K562 (cell line): Measurements from ENCODE around the gene CCDC71L. TPM values are rescaled to one million over a fixed set of nuclear protein-coding genes. Genes with fewer than 3 reads are reported as not detected.

Source experiments
- ATAC-seq: fragments of 200-7000 bp; cut with Tn5 transposase; 3 replicates; pipeline ENCODE4 v1.9.1; 2020; ENCODE audit warnings: moderate library complexity
- BruUV-seq: library from RNA; stranded (reverse); fragments of 400-500 nt; replicated peaks from 2 replicates; lab custom pipeline; 2021; lab: Mats Ljungman, UMichigan
- CTCF ChIA-PET: fragments of 300-600 bp; formaldehyde crosslinking; extraction: SDS; loops from one replicate; lab custom pipeline; 2021; ENCODE audit warnings: low intra/inter-chr PET ratio; lab: Yijun Ruan, JAX
- POLR2A ChIA-PET: fragments of 300-600, 350-650 bp; sonication (Branson Sonifier 250); formaldehyde crosslinking; extraction: SDS; loops from one replicate; lab custom pipeline; 2021; ENCODE audit warnings: antibody characterized with exemption, inconsistent platforms; lab: Yijun Ruan, JAX
- DNase-seq, 4 experiments: peaks; one replicate each; pipeline versions ENCODE4 v3.0.0 to v3.0.0-alpha.2; 2011 to 2018; ENCODE audit warnings: low spot score in 3 of 4, mixed read lengths in 3 of 4; ENCODE audit errors: extremely low read depth in 1 of 4
- FAIRE-seq: peaks from 2 replicates; lab custom pipeline; 2011; peaks lifted over from hg19 to GRCh38; lab: Jason Lieb, UNC
- H2AFZ ChIP-seq: 2 replicates; pipeline ENCODE4 v1.6.0; 2011; ENCODE audit warnings: low read depth, low read length, control low read depth, inconsistent platforms
- H3K27ac ChIP-seq: fragments of 200-600 bp; 3 replicates; pipeline ENCODE4 v1.8.0; 2011; ENCODE audit warnings: low read depth, mild to moderate bottlenecking, control low read depth, inconsistent platforms, low read length, moderate library complexity, mixed read lengths; ENCODE audit errors: extremely low read depth
- H3K27me3 ChIP-seq, 2 experiments: fragments of 300-600 bp in 1 of 2; 2 replicates in 1 of 2; 3 replicates in 1 of 2; pipeline versions ENCODE4 v1.6.0 to v1.8.0; 2011; ENCODE audit warnings: inconsistent platforms in 2 of 2, low read length in 2 of 2, mild to moderate bottlenecking in 1 of 2, mixed read lengths in 1 of 2, moderate library complexity in 1 of 2; ENCODE audit not compliant: control insufficient read depth in 2 of 2, insufficient read depth in 2 of 2
- H3K36me3 ChIP-seq: fragments of 300-600 bp; 3 replicates; pipeline ENCODE4 v1.8.0; 2011; ENCODE audit warnings: mild to moderate bottlenecking, low read length, inconsistent platforms; ENCODE audit not compliant: control insufficient read depth, insufficient read depth
- H3K4me1 ChIP-seq, 2 experiments: fragments of 200-600 bp in 1 of 2; replicated peaks in 1 of 2; 2 replicates in 1 of 2; 3 replicates in 1 of 2; pipeline versions ENCODE4 v1.5.1 to v1.8.0; 2011; ENCODE audit warnings: inconsistent platforms in 2 of 2, low read length in 2 of 2, mild to moderate bottlenecking in 1 of 2, mixed read lengths in 1 of 2, moderate library complexity in 1 of 2; ENCODE audit not compliant: control insufficient read depth in 2 of 2, insufficient read depth in 2 of 2
- H3K4me2 ChIP-seq: 2 replicates; pipeline ENCODE4 v1.6.1; 2011; ENCODE audit warnings: low read length, control low read depth, inconsistent platforms, mixed read lengths; ENCODE audit not compliant: insufficient read depth
- H3K4me3 ChIP-seq: fragments of 200-600 bp; sonication (generic), shearing (Covaris generic); 2 replicates; pipeline ENCODE4 v1.5.1; 2016; ENCODE audit warnings: control low read depth, inconsistent platforms
- H3K79me2 ChIP-seq: fragments of 200-600 bp; 3 replicates; pipeline ENCODE4 v1.8.0; 2011; ENCODE audit warnings: low read length, inconsistent platforms; ENCODE audit not compliant: control insufficient read depth, insufficient read depth
- H3K9ac ChIP-seq, 2 experiments: 2 replicates each; pipeline versions ENCODE4 v1.6.0 to v1.6.1; 2011; ENCODE audit warnings: low read depth in 2 of 2, low read length in 2 of 2, control low read depth in 1 of 2, inconsistent platforms in 1 of 2, mild to moderate bottlenecking in 1 of 2, mixed read lengths in 1 of 2; ENCODE audit not compliant: insufficient read depth in 1 of 2
- H3K9me1 ChIP-seq: one replicate; pipeline ENCODE4 v1.6.0; 2011; ENCODE audit warnings: inconsistent platforms, mild to moderate bottlenecking, low read length, moderate library complexity; ENCODE audit not compliant: control insufficient read depth, insufficient read depth
- H3K9me3 ChIP-seq: replicated peaks from 2 replicates; pipeline ENCODE4 v1.5.1; 2011; ENCODE audit warnings: low read depth, low read length, inconsistent platforms; ENCODE audit not compliant: control insufficient read depth, insufficient read depth
- H4K20me1 ChIP-seq: replicated peaks from 2 replicates; pipeline ENCODE4 v1.6.1; 2011; ENCODE audit warnings: low read length, inconsistent platforms, mixed read lengths; ENCODE audit not compliant: control insufficient read depth, insufficient read depth
- GTF2A2 ChIP-seq: IDR thresholded peaks from 2 replicates; pipeline ENCODE4 v1.6.1; 2016; ENCODE audit warnings: mild to moderate bottlenecking, missing genetic modification characterization, missing compliant biosample characterization
- KDM2B ChIP-seq: fragments of 250-450 bp; sonication (Bioruptor Pico); IDR thresholded peaks from 2 replicates; pipeline ENCODE4 v1.8.0; 2021; ENCODE audit warnings: mild to moderate bottlenecking, moderate library complexity
- MCM5 ChIP-seq: fragments of 450-650 bp; IDR thresholded peaks from 2 replicates; pipeline ENCODE4 v1.6.1; 2016; ENCODE audit warnings: low read depth
- MCM7 ChIP-seq, 2 experiments: fragments of 450-650 bp; IDR thresholded peaks; 2 replicates each; pipeline ENCODE4 v1.6.1; 2016 to 2018
- NR3C1 ChIP-seq: sonication (generic); formaldehyde crosslinking; IDR thresholded peaks from 2 replicates; pipeline ENCODE4 v1.8.1; 2022; ENCODE audit warnings: missing genetic modification reagents
- SP1 ChIP-seq: sonication (generic); formaldehyde crosslinking; IDR thresholded peaks from 2 replicates; pipeline ENCODE4 v1.8.1; 2022; ENCODE audit warnings: mild to moderate bottlenecking, missing genetic modification reagents
- TAF15 ChIP-seq: fragments of 200-400 bp; formaldehyde crosslinking; IDR thresholded peaks from 2 replicates; pipeline ENCODE4 v1.6.1; 2017; ENCODE audit warnings: mild to moderate bottlenecking, low read depth, low read length, moderate library complexity
- WHSC1 ChIP-seq: IDR thresholded peaks from one replicate; pipeline ENCODE4 v1.6.1; 2012; ENCODE audit warnings: low read length, control low read depth, inconsistent platforms
- ZC3H11A ChIP-seq: IDR thresholded peaks from 2 replicates; pipeline ENCODE4 v1.6.1; 2012; ENCODE audit warnings: low read depth, low read length, improper control_type of control experiment
- ZC3H4 ChIP-seq: sonication (generic); formaldehyde crosslinking; IDR thresholded peaks from 2 replicates; pipeline ENCODE4 v1.9.0; 2021; ENCODE audit warnings: missing genetic modification reagents, borderline replicate concordance
- ZNF24 ChIP-seq: fragments of 450-650 bp; IDR thresholded peaks from 2 replicates; pipeline ENCODE4 v1.6.1; 2016
- ZSCAN32 ChIP-seq: fragments of 450-650 bp; formaldehyde crosslinking; IDR thresholded peaks from 2 replicates; pipeline ENCODE4 v1.4.0; 2020; ENCODE audit warnings: mild to moderate bottlenecking, moderate library complexity
- WGBS: fragments of 100-300 bp; shearing (Covaris generic); methylation state at CpG from one replicate; pipeline ENCODE4 v1.1.6; 2016; ENCODE audit warnings: low coverage, mixed read lengths; ENCODE audit not compliant: insufficient coverage; ENCODE audit errors: missing lambda C conversion rate; 5-methylcytosine and 5-hydroxymethylcytosine counted together
- in situ Hi-C: fragments of 300-500 bp; cut with MboI; formaldehyde crosslinking; loops from 4 replicates; pipeline ENCODE4 v1.15.0; 2018; ENCODE audit warnings: inconsistent platforms, mixed read lengths
- intact Hi-C: fragments of 100-400 bp; cut with micrococcal nuclease; formaldehyde crosslinking; loops from 2 replicates; pipeline ENCODE4 v1.14.2; 2022
- polyA plus RNA-seq, 8 experiments: library from polyadenylated mRNA; depleted of rRNA in 4 of 8; stranded (reverse) in 5 of 8; unstranded in 3 of 8; fragments of >200 nt; fragmentation: Nextera tagmentation in 2 of 8; fragmentation: Illumina TruSeq in 1 of 8; extraction: Ambion mirVana in 2 of 8; extraction: Trizol in 1 of 8; gene quantifications; 2 replicates each; pipeline versions ENCODE4 v1.2.1 to v1.2.3, GENCODE V29; 2011 to 2014; ENCODE audit warnings: inconsistent platforms in 1 of 8, missing spikeins in 1 of 8
- total RNA-seq, 7 experiments: library from RNA; depleted of rRNA in 6 of 7; stranded (reverse); fragments of >200 nt in 6 of 7; fragmentation: Illumina TruSeq in 2 of 7; extraction: Trizol in 2 of 7; gene quantifications; 2 replicates each; pipeline versions ENCODE4 v1.2.1 to v1.2.3, GENCODE V29; 2011 to 2021; ENCODE audit warnings: low replicate concordance in 1 of 7
- TF ChIP-seq, protein P1 (sequence below): IDR thresholded peaks from 2 replicates; pipeline ENCODE4 v1.6.1; 2011; ENCODE audit not compliant: insufficient read length; ENCODE audit errors: extremely low read depth
- TF ChIP-seq, protein P2 (sequence below): fragments of 150-350 bp; IDR thresholded peaks from 2 replicates; pipeline ENCODE4 v1.6.1; 2014; ENCODE audit warnings: low read depth, mild to moderate bottlenecking, low read length, borderline replicate concordance
- TF ChIP-seq, protein P3 (sequence below): fragments of 250-450 bp; sonication (Bioruptor Pico); IDR thresholded peaks from 2 replicates; pipeline ENCODE4 v1.5.1; 2021; ENCODE audit warnings: mild to moderate bottlenecking

Gene CCDC71L
- total and polyA plus RNA-seq, 9 of the 15 experiments (the other 6 are each of a cell fraction or from before 2014, with no cell fraction given): 5.7 to 108 (median 25.4) TPM

DNA sequence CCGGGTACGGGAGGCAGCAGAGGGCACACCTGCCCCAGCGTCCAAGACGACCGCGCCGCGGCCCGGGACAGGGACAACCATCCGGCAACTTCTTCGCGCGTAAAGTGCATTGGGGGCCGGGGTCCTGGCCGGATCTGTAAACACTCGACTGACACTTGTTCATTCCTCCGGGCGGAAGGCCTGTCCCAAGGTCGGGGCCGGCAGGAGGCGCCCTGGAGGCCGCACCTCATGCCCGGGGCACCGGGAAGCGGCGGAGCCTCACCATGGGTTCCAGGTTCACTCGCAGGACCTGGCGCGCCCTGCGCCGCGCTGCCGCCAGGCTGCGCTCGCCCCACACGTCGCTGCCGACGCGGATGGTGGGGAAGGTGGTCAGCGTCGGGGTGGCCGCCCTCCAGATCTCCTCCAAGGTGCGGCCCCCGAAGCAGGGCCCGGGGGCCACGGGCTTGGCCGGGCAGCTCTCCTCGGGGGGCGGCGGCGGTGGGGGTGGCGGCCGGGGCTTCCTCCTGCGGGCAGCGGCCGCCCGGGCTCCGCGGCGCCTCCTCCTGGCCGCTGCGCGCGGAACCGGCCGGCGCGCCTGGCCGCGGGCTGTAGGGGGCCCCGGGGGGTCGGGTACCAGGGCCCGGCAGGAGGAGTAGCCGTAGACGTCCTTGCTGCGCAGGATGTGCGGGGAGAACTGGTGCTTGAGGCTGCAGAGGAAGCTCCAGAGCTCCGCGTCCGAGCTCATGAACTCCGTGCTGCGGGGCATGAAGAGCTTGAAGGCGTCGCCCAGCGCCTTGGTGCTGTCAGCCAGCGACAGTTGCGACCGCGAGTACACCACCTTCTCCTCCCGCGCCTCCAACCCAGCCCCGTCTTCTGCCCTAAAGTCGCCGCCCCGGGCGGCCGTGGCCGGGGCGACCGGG is 746 bp downstream of the CCDC71L start:
- Histone ChIP-seq H3K27ac (peak overlapping the region; percentile 92), H3K9me1 (no peaks in the 10 kb centered on the region), H3K9me3 (no peaks in the 10 kb centered on the region), H3K4me1 (peaks cover 11 to 38% of the 10 kb centered on the region in 2 experiments; a peak in 4 of 5 replicates), H3K4me2 (peak overlapping the region; percentile 92), H3K36me3 (peaks cover 6% of the 10 kb centered on the region; the same call in 1 of the 3 replicates), H3K4me3 (peak overlapping the region; percentile 73), H3K9ac (peak overlapping the region; percentile 86 to 100), H2AFZ (peak overlapping the region; percentile 92), H3K79me2 (peaks cover 50% of the 10 kb centered on the region), H4K20me1 (no peaks in the 10 kb centered on the region), H3K27me3 (no peaks in the 10 kb centered on the region)
- intact Hi-C loops: loop anchor here (1.0 to 5.0 kb wide), 12 partner anchors 58 to 507 kb away; partner anchors contain the start of genes HBP1, NAMPT and PIK3CG
- DNase-seq (peak; percentile 89 to 94 (median 90)), FAIRE-seq (no peak), ATAC-seq (peak; percentile 78)
- no TSS peak for BruUV-seq
- under 1% methylated on average over 74 of the region's 101 CpGs for WGBS
- ChIA-PET CTCF (interaction anchor here (0.6 to 7.2 kb wide), 13 partner anchors 56 to 484 kb away, joined by 3 to 115 read pairs (median 3); no protein-coding TSS in a partner anchor), POLR2A (interaction anchor here (0.6 to 5.4 kb wide), 22 partner anchors 10 to 522 kb away, joined by 3 to 37 read pairs (median 6); no protein-coding TSS in a partner anchor)
- in situ Hi-C loops: loop anchor here (5.0 to 10.0 kb wide), 3 partner anchors 95 to 483 kb away; no protein-coding TSS in a partner anchor
- TF ChIP-seq ZC3H4 (no peak), ZSCAN32 (peak; percentile 47; the same call in 1 of the 2 replicates), WHSC1 (peak; percentile 67), SP1 (peak; percentile 92), KDM2B (CRISPR knock-in tag) (no peak; the same call in 1 of the 2 replicates), TAF15 (no peak), ZC3H11A (0 out of 2 replicates have a peak, but pooled peaks have one; percentile 26), GTF2A2 (tag) (peak; percentile 25; the same call in 1 of the 2 replicates), MCM7 (IDR thresholded peaks at IDR 0.05) (no peak), NR3C1 (CRISPR knock-in tag) (peak; percentile 86; the same call in 1 of the 2 replicates), MCM5 (no peak), ZNF24 (peak; percentile 88)
- TF ChIP-seq, protein P1, sequence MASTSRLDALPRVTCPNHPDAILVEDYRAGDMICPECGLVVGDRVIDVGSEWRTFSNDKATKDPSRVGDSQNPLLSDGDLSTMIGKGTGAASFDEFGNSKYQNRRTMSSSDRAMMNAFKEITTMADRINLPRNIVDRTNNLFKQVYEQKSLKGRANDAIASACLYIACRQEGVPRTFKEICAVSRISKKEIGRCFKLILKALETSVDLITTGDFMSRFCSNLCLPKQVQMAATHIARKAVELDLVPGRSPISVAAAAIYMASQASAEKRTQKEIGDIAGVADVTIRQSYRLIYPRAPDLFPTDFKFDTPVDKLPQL: no peak
- TF ChIP-seq, protein P2, sequence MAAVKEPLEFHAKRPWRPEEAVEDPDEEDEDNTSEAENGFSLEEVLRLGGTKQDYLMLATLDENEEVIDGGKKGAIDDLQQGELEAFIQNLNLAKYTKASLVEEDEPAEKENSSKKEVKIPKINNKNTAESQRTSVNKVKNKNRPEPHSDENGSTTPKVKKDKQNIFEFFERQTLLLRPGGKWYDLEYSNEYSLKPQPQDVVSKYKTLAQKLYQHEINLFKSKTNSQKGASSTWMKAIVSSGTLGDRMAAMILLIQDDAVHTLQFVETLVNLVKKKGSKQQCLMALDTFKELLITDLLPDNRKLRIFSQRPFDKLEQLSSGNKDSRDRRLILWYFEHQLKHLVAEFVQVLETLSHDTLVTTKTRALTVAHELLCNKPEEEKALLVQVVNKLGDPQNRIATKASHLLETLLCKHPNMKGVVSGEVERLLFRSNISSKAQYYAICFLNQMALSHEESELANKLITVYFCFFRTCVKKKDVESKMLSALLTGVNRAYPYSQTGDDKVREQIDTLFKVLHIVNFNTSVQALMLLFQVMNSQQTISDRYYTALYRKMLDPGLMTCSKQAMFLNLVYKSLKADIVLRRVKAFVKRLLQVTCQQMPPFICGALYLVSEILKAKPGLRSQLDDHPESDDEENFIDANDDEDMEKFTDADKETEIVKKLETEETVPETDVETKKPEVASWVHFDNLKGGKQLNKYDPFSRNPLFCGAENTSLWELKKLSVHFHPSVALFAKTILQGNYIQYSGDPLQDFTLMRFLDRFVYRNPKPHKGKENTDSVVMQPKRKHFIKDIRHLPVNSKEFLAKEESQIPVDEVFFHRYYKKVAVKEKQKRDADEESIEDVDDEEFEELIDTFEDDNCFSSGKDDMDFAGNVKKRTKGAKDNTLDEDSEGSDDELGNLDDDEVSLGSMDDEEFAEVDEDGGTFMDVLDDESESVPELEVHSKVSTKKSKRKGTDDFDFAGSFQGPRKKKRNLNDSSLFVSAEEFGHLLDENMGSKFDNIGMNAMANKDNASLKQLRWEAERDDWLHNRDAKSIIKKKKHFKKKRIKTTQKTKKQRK: no peak
- TF ChIP-seq, protein P3, sequence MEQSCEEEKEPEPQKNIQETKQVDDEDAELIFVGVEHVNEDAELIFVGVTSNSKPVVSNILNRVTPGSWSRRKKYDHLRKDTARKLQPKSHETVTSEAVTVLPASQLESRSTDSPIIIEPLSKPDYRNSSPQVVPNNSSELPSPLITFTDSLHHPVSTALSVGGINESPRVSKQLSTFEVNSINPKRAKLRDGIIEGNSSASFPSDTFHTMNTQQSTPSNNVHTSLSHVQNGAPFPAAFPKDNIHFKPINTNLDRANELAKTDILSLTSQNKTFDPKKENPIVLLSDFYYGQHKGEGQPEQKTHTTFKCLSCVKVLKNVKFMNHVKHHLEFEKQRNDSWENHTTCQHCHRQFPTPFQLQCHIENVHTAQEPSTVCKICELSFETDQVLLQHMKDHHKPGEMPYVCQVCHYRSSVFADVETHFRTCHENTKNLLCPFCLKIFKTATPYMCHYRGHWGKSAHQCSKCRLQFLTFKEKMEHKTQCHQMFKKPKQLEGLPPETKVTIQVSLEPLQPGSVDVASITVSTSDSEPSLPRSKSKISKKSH (CRISPR knock-in tag): peak; percentile 24; the same call in 1 of the 2 replicates
